K562 (cell line): Measurements from ENCODE around the gene THAP8. TPM values are rescaled to one million over a fixed set of nuclear protein-coding genes. Genes with fewer than 3 reads are reported as not detected.

Experiments
- DIDO1 ChIP-seq: fragments of 450-650 bp; IDR thresholded peaks from 2 replicates; pipeline ENCODE4 v1.6.1; 2016; ENCODE audit warnings: low read depth, missing biosample characterization, missing genetic modification characterization
- HDAC8 ChIP-seq: fragments of 450-650 bp; IDR thresholded peaks from 2 replicates; pipeline ENCODE4 v1.6.1; 2016; ENCODE audit warnings: mild to moderate bottlenecking, missing genetic modification characterization, moderate library complexity, missing compliant biosample characterization
- MYC ChIP-seq, 2 experiments: fragments of 250-450 bp in 1 of 2; sonication (Bioruptor Pico) in 1 of 2; IDR thresholded peaks; 2 replicates each; pipeline versions ENCODE4 v1.5.1 to v1.6.1; 2012 to 2021; ENCODE audit warnings: low read depth in 2 of 2, borderline replicate concordance in 1 of 2, improper control_type of control experiment in 1 of 2, low read length in 1 of 2, mild to moderate bottlenecking in 1 of 2, moderate library complexity in 1 of 2
- OTX1 ChIP-seq: fragments of 450-650 bp; formaldehyde crosslinking; IDR thresholded peaks from 2 replicates; pipeline ENCODE4 v1.4.0; 2022; ENCODE audit warnings: mild to moderate bottlenecking
- POLR2AphosphoS2 ChIP-seq: IDR thresholded peaks from 2 replicates; pipeline ENCODE4 v1.6.1; 2012; ENCODE audit warnings: low read length, improper control_type of control experiment
- RUNX1 ChIP-seq: sonication (generic); IDR thresholded peaks from 2 replicates; pipeline ENCODE4 v1.6.1; 2016; ENCODE audit warnings: antibody characterized with exemption, low read depth
- SIN3B ChIP-seq: fragments of 450-650 bp; IDR thresholded peaks from 2 replicates; pipeline ENCODE4 v1.6.1; 2017; ENCODE audit warnings: low read depth, mild to moderate bottlenecking, moderate library complexity
- SMAD2 ChIP-seq: fragments of 150-350 bp; IDR thresholded peaks from 2 replicates; pipeline ENCODE4 v1.6.1; 2014; ENCODE audit warnings: low read depth, mild to moderate bottlenecking, low read length
- SMAD4 ChIP-seq: fragments of 250-450 bp; sonication (Bioruptor Pico); conservative IDR thresholded peaks from 2 replicates; pipeline ENCODE4 v1.8.0; 2021; ENCODE audit warnings: inconsistent platforms, mild to moderate bottlenecking, moderate library complexity
- SPI1 ChIP-seq: IDR thresholded peaks from 2 replicates; pipeline ENCODE4 v1.6.1; 2011; ENCODE audit warnings: low read depth, low read length, control low read depth, borderline replicate concordance
- SRSF9 ChIP-seq: fragments of 200-400 bp; formaldehyde crosslinking; IDR thresholded peaks from 2 replicates; pipeline ENCODE4 v1.6.1; 2017; ENCODE audit warnings: low read depth, low read length, borderline replicate concordance
- TEAD4 ChIP-seq, 2 experiments: sonication (generic) in 1 of 2; formaldehyde crosslinking in 1 of 2; IDR thresholded peaks; 2 replicates each; pipeline versions ENCODE4 v1.6.1 to v1.8.0; 2012 to 2022; ENCODE audit warnings: borderline replicate concordance in 1 of 2, inconsistent platforms in 1 of 2, low read length in 1 of 2, mild to moderate bottlenecking in 1 of 2, missing genetic modification reagents in 1 of 2
- TOE1 ChIP-seq, 2 experiments: fragments of 450-650 bp in 1 of 2; sonication (generic) in 1 of 2; formaldehyde crosslinking in 1 of 2; IDR thresholded peaks; 2 replicates each; pipeline versions ENCODE4 v1.7.1 to v1.8.0; 2016 to 2022; ENCODE audit warnings: borderline replicate concordance in 2 of 2, mild to moderate bottlenecking in 2 of 2, antibody characterized with exemption in 1 of 2, inconsistent platforms in 1 of 2, low read depth in 1 of 2, missing genetic modification reagents in 1 of 2, moderate library complexity in 1 of 2
- UBTF ChIP-seq, 2 experiments: IDR thresholded peaks; 2 replicates each; pipeline ENCODE4 v1.6.1; 2012; ENCODE audit warnings: improper control_type of control experiment in 2 of 2, low read depth in 2 of 2, low read length in 2 of 2, borderline replicate concordance in 1 of 2
- ZNF224 ChIP-seq: sonication (generic); formaldehyde crosslinking; IDR thresholded peaks from 2 replicates; pipeline ENCODE4 v1.8.0; 2022; ENCODE audit warnings: mild to moderate bottlenecking, missing genetic modification reagents
- ZNF239 ChIP-seq: fragments of 250-450 bp; sonication (Bioruptor Pico); IDR thresholded peaks from 2 replicates; pipeline ENCODE4 v1.4.0; 2020; ENCODE audit warnings: mild to moderate bottlenecking
- ZNF766 ChIP-seq: fragments of 200-800 bp; sonication (Bioruptor generic); conservative IDR thresholded peaks from 2 replicates; pipeline ENCODE4 v1.6.1; 2016; ENCODE audit warnings: missing genetic modification characterization, missing compliant biosample characterization
- polyA plus RNA-seq, 8 experiments: library from polyadenylated mRNA; depleted of rRNA in 4 of 8; stranded (reverse) in 5 of 8; unstranded in 3 of 8; fragments of >200 nt; fragmentation: Nextera tagmentation in 2 of 8; fragmentation: Illumina TruSeq in 1 of 8; extraction: Ambion mirVana in 2 of 8; extraction: Trizol in 1 of 8; gene quantifications; 2 replicates each; pipeline versions ENCODE4 v1.2.1 to v1.2.3, GENCODE V29; 2011 to 2014; ENCODE audit warnings: inconsistent platforms in 1 of 8, missing spikeins in 1 of 8
- total RNA-seq, 7 experiments: library from RNA; depleted of rRNA in 6 of 7; stranded (reverse); fragments of >200 nt in 6 of 7; fragmentation: Illumina TruSeq in 2 of 7; extraction: Trizol in 2 of 7; gene quantifications; 2 replicates each; pipeline versions ENCODE4 v1.2.1 to v1.2.3, GENCODE V29; 2011 to 2021; ENCODE audit warnings: low replicate concordance in 1 of 7
- TF ChIP-seq, protein P1 (sequence below): sonication (generic); formaldehyde crosslinking; IDR thresholded peaks from 2 replicates; pipeline ENCODE4 v1.8.0; 2022; ENCODE audit warnings: missing genetic modification reagents, mild to moderate bottlenecking, moderate library complexity, borderline replicate concordance
- TF ChIP-seq, protein P2 (sequence below): sonication (generic); formaldehyde crosslinking; IDR thresholded peaks from 2 replicates; pipeline ENCODE4 v1.8.1; 2023; ENCODE audit warnings: mild to moderate bottlenecking, missing genetic modification reagents
- TF ChIP-seq, protein P3 (sequence below): sonication (generic); formaldehyde crosslinking; IDR thresholded peaks from 2 replicates; pipeline ENCODE4 v1.5.0; 2020; ENCODE audit warnings: missing genetic modification reagents

Gene THAP8
- total and polyA plus RNA-seq, 9 of the 15 experiments (the other 6 are each of a cell fraction or from before 2014, with no cell fraction given): 0.11 to 2.0 (median 0.94) TPM

DNA sequence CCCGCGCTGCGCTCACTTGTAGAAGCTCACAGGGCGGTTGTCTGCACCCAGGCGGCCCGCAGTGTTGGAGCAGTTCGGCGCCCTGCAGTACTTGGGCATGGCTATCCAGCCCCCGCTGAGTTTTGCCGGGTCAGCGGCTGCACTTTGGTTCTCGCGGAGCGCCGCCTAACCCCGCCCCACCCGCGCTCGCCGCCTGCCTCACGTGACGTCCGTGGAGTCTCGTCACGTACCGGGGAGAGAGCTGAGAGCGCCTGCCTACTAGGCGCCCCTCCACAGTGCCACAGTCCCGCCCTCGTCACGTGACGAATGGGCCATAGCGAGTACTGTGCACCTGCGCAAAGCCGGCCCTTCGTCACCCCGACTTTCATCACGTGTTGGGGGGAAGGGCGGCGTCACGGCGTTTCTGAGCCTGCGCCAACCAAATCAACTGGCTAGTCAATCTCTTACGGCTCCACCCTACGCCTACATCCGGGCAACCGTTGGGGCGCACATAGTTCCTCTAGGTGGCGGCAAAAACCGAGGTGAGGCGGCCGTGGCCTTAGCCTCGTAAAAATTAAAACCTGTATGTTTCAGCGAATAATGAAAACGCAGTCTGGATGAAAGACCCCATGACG is at the start of gene THAP8 (continued):
- TF ChIP-seq, protein P1, sequence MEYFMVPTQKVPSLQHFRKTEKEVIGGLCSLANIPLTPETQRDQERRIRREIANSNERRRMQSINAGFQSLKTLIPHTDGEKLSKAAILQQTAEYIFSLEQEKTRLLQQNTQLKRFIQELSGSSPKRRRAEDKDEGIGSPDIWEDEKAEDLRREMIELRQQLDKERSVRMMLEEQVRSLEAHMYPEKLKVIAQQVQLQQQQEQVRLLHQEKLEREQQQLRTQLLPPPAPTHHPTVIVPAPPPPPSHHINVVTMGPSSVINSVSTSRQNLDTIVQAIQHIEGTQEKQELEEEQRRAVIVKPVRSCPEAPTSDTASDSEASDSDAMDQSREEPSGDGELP (CRISPR knock-in tag): peak; percentile 90
- peak; percentile 84; the same call in 1 of the 2 replicates for TF ChIP-seq POLR2AphosphoS2
- no peak for TF ChIP-seq SMAD2
- no peak for TF ChIP-seq SRSF9
- TF ChIP-seq, protein P2, sequence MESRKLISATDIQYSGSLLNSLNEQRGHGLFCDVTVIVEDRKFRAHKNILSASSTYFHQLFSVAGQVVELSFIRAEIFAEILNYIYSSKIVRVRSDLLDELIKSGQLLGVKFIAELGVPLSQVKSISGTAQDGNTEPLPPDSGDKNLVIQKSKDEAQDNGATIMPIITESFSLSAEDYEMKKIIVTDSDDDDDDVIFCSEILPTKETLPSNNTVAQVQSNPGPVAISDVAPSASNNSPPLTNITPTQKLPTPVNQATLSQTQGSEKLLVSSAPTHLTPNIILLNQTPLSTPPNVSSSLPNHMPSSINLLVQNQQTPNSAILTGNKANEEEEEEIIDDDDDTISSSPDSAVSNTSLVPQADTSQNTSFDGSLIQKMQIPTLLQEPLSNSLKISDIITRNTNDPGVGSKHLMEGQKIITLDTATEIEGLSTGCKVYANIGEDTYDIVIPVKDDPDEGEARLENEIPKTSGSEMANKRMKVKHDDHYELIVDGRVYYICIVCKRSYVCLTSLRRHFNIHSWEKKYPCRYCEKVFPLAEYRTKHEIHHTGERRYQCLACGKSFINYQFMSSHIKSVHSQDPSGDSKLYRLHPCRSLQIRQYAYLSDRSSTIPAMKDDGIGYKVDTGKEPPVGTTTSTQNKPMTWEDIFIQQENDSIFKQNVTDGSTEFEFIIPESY: peak; percentile 68; the same call in 1 of the 2 replicates
- TF ChIP-seq SMAD4 (CRISPR knock-in tag): peak; percentile 92
- peak; percentile 35 to 55; a peak in 1 of 4 replicates for TF ChIP-seq UBTF (IDR thresholded peaks at IDR 0.05; ENCODE audit: borderline replicate concordance in 1 of 2, low read depth in 2 of 2, low read length in 2 of 2)
- TF ChIP-seq ZNF224: 0 out of 2 replicates have a peak, but pooled peaks have one; percentile 42
- no peak for TF ChIP-seq ZNF239 (CRISPR knock-in tag)
- no peak for TF ChIP-seq OTX1 (CRISPR knock-in tag)
- peak; percentile 71; the same call in 1 of the 2 replicates for TF ChIP-seq HDAC8 (tag)
- no peak for TF ChIP-seq SPI1
- 0 out of 2 replicates have a peak, but pooled peaks have one; percentile 15 for TF ChIP-seq RUNX1
- peak; percentile 78 for TF ChIP-seq ZNF766
- TF ChIP-seq DIDO1 (tag): peak; percentile 81
- no peak for TF ChIP-seq TEAD4 (IDR thresholded peaks at IDR 0.05; ENCODE audit: low read length)
- no peak for TF ChIP-seq TEAD4 (CRISPR knock-in tag; IDR thresholded peaks at IDR 0.05; ENCODE audit: borderline replicate concordance)
- TF ChIP-seq, protein P3, sequence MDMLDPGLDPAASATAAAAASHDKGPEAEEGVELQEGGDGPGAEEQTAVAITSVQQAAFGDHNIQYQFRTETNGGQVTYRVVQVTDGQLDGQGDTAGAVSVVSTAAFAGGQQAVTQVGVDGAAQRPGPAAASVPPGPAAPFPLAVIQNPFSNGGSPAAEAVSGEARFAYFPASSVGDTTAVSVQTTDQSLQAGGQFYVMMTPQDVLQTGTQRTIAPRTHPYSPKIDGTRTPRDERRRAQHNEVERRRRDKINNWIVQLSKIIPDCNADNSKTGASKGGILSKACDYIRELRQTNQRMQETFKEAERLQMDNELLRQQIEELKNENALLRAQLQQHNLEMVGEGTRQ (CRISPR knock-in tag): peak; percentile 99
- peak; percentile 40; the same call in 1 of the 2 replicates for TF ChIP-seq SIN3B
- peak; percentile 74; the same call in 1 of the 2 replicates for TF ChIP-seq MYC (IDR thresholded peaks at IDR 0.05; ENCODE audit: low read depth, low read length)
- peak; percentile 90 for TF ChIP-seq MYC (CRISPR knock-in tag; IDR thresholded peaks at IDR 0.05; ENCODE audit: borderline replicate concordance, low read depth)
- peak; percentile 100 for TF ChIP-seq TOE1 (IDR thresholded peaks at IDR 0.05; ENCODE audit: borderline replicate concordance)
- no peak for TF ChIP-seq TOE1 (CRISPR knock-in tag; IDR thresholded peaks at IDR 0.05; ENCODE audit: borderline replicate concordance, low read depth)
